ENCODE data around the gene FAM98C. TPM values are rescaled to one million over a fixed set of nuclear protein-coding genes. Genes with fewer than 3 reads are reported as not detected.

FAM98C gene
- total and polyA plus RNA-seq, 2 of the 13 experiments (the other 11 are each of a cell fraction or from before 2014, with no cell fraction given), result 10.0 to 11.5 TPM

DNA sequence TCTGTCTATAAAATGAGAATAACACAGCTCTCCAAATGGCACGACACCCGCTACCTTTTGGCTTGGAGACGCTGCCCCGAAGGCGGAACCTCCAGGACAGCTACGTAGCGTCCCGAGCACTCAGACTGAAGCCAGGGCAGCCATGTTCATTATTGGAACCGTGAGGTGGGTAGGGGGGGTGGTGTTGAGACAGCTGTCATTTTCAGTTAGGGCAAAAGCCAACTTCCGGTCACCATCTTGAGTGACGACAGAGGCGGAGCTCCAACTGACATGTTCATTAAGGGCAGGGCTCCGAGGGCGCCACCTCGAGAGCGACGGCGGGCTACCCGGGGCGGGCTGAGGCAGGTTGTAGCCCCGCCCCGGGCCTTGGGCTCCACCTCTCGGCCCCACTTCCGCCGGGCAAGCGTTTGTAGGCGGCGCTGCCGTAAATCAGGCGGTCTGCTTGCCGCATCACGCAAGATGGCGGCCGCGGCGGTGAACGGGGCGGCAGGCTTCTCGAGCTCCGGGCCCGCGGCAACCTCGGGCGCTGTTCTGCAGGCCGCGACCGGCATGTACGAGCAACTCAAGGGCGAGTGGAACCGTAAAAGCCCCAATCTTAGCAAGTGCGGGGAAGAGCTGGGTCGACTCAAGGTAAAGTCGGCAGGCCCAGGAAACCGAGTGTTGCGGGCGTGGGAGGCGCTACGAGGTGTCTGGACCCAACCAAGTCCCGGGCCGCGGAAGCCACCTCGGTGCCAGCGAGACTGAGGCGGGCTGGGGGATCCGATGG is 28.4 kb upstream of the FAM98C start, which contains the start of gene PSMD8 (continued):
- TF ChIP-seq CEBPG (CRISPR knock-in tag; IDR thresholded peaks at IDR 0.05), result peak; percentile 45; the same call in 1 of the 2 replicates
- peak; percentile 93 for TF ChIP-seq SAP130 (CRISPR knock-in tag; IDR thresholded peaks at IDR 0.05; ENCODE audit: low read depth)
- 0 out of 2 replicates have a peak, but pooled peaks have one; percentile 21 for TF ChIP-seq ZNF777 (CRISPR knock-in tag; IDR thresholded peaks at IDR 0.05)
- peak; percentile 83 for TF ChIP-seq PHF20 (CRISPR knock-in tag; IDR thresholded peaks at IDR 0.05)
- TF ChIP-seq, protein P1, sequence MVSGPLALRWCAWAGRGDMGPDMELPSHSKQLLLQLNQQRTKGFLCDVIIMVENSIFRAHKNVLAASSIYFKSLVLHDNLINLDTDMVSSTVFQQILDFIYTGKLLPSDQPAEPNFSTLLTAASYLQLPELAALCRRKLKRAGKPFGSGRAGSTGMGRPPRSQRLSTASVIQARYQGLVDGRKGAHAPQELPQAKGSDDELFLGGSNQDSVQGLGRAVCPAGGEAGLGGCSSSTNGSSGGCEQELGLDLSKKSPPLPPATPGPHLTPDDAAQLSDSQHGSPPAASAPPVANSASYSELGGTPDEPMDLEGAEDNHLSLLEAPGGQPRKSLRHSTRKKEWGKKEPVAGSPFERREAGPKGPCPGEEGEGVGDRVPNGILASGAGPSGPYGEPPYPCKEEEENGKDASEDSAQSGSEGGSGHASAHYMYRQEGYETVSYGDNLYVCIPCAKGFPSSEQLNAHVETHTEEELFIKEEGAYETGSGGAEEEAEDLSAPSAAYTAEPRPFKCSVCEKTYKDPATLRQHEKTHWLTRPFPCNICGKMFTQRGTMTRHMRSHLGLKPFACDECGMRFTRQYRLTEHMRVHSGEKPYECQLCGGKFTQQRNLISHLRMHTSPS (CRISPR knock-in tag; IDR thresholded peaks at IDR 0.05; ENCODE audit: low read depth), result peak; percentile 69; the same call in 1 of the 2 replicates
- peak; percentile 76 for TF ChIP-seq MYC (CRISPR knock-in tag; IDR thresholded peaks at IDR 0.05; ENCODE audit: borderline replicate concordance)
- TF ChIP-seq, protein P2, sequence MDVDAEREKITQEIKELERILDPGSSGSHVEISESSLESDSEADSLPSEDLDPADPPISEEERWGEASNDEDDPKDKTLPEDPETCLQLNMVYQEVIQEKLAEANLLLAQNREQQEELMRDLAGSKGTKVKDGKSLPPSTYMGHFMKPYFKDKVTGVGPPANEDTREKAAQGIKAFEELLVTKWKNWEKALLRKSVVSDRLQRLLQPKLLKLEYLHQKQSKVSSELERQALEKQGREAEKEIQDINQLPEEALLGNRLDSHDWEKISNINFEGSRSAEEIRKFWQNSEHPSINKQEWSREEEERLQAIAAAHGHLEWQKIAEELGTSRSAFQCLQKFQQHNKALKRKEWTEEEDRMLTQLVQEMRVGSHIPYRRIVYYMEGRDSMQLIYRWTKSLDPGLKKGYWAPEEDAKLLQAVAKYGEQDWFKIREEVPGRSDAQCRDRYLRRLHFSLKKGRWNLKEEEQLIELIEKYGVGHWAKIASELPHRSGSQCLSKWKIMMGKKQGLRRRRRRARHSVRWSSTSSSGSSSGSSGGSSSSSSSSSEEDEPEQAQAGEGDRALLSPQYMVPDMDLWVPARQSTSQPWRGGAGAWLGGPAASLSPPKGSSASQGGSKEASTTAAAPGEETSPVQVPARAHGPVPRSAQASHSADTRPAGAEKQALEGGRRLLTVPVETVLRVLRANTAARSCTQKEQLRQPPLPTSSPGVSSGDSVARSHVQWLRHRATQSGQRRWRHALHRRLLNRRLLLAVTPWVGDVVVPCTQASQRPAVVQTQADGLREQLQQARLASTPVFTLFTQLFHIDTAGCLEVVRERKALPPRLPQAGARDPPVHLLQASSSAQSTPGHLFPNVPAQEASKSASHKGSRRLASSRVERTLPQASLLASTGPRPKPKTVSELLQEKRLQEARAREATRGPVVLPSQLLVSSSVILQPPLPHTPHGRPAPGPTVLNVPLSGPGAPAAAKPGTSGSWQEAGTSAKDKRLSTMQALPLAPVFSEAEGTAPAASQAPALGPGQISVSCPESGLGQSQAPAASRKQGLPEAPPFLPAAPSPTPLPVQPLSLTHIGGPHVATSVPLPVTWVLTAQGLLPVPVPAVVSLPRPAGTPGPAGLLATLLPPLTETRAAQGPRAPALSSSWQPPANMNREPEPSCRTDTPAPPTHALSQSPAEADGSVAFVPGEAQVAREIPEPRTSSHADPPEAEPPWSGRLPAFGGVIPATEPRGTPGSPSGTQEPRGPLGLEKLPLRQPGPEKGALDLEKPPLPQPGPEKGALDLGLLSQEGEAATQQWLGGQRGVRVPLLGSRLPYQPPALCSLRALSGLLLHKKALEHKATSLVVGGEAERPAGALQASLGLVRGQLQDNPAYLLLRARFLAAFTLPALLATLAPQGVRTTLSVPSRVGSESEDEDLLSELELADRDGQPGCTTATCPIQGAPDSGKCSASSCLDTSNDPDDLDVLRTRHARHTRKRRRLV (CRISPR knock-in tag; IDR thresholded peaks at IDR 0.05), result peak; percentile 71; the same call in 1 of the 2 replicates
- no peak for TF ChIP-seq TMF1 (CRISPR knock-in tag; IDR thresholded peaks at IDR 0.05; ENCODE audit: low read depth)
- TF ChIP-seq, protein P3, sequence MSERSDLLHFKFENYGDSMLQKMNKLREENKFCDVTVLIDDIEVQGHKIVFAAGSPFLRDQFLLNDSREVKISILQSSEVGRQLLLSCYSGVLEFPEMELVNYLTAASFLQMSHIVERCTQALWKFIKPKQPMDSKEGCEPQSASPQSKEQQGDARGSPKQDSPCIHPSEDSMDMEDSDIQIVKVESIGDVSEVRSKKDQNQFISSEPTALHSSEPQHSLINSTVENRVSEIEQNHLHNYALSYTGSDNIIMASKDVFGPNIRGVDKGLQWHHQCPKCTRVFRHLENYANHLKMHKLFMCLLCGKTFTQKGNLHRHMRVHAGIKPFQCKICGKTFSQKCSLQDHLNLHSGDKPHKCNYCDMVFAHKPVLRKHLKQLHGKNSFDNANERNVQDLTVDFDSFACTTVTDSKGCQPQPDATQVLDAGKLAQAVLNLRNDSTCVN (CRISPR knock-in tag; IDR thresholded peaks at IDR 0.05; ENCODE audit: borderline replicate concordance), result no peak
- TF ChIP-seq ZFP82 (CRISPR knock-in tag; IDR thresholded peaks at IDR 0.05; ENCODE audit: borderline replicate concordance), result peak; percentile 65; the same call in 1 of the 2 replicates
- TF ChIP-seq SMARCE1 (IDR thresholded peaks at IDR 0.05; ENCODE audit: borderline replicate concordance), result no peak
- no peak for TF ChIP-seq DNMT3B (CRISPR knock-in tag; conservative IDR thresholded peaks at IDR 0.05)
- peak; percentile 92 for TF ChIP-seq KDM2A (CRISPR knock-in tag; IDR thresholded peaks at IDR 0.05; ENCODE audit: borderline replicate concordance, low read depth)
- TF ChIP-seq MAFG (CRISPR knock-in tag; IDR thresholded peaks at IDR 0.05), result no peak
- no peak for TF ChIP-seq MTF1 (CRISPR knock-in tag; IDR thresholded peaks at IDR 0.05)
- TF ChIP-seq ZNF10 (CRISPR knock-in tag; IDR thresholded peaks at IDR 0.05; ENCODE audit: borderline replicate concordance, low read depth), result no peak
